Upper lobe of left lung (tissue), 4 donors: ENCODE results near the gene B3GNT2.

ENCODE experiments used
- CTCF ChIP-seq, 6 experiments: fragments of 450-650 bp in 4 of 6; fragments of 200-600 bp in 2 of 6; sonication (generic) in 2 of 6; IDR thresholded peaks; one replicate each; pipeline ENCODE4 v1.5.1; 2016 to 2019; ENCODE audit warnings: antibody characterized with exemption in 6 of 6
- EP300 ChIP-seq, 4 donors: sonication (generic); formaldehyde crosslinking; IDR thresholded peaks; one replicate each; pipeline ENCODE4 v1.5.1; 2017; ENCODE audit warnings: antibody characterized with exemption in 4 of 4, control low read depth in 2 of 4
- POLR2AphosphoS5 ChIP-seq, 2 donors: sonication (generic); formaldehyde crosslinking; IDR thresholded peaks; one replicate each; pipeline ENCODE4 v1.5.1; 2017; ENCODE audit warnings: antibody characterized with exemption in 2 of 2

- TF ChIP-seq CTCF (IDR thresholded peaks at IDR 0.05) (no peak), EP300 (IDR thresholded peaks at IDR 0.05) (no peak), POLR2AphosphoS5 (IDR thresholded peaks at IDR 0.05) (no peak)
Measured at GRCh38 chr2:62236499-62236898, 40.6 kb downstream of the B3GNT2 start.
